Neural cell (in vitro differentiated cells): ENCODE results near the gene GUCY2C. TPM values are rescaled to one million over a fixed set of nuclear protein-coding genes. Genes with fewer than 3 reads are reported as not detected.

Source experiments
- H2AFZ ChIP-seq: fragments of 200-600, 300-800 bp; sonication (generic), shearing (Covaris generic); 2 replicates; pipeline ENCODE4 v1.6.0; 2014; ENCODE audit warnings: low read depth, mild to moderate bottlenecking, antibody characterized with exemption, low read length, moderate library complexity
- H3F3A ChIP-seq: fragments of 200-600 bp; shearing (Covaris generic); 2 replicates; pipeline ENCODE4 v1.6.1; 2016; ENCODE audit warnings: mild to moderate bottlenecking, moderate library complexity, mixed read lengths, antibody characterized with exemption, low read length; ENCODE audit not compliant: insufficient read depth, poor library complexity, severe bottlenecking
- H3K27ac ChIP-seq: fragments of 200-600, 300-800 bp; sonication (generic), shearing (Covaris generic); 2 replicates; pipeline ENCODE4 v1.5.1; 2014; ENCODE audit warnings: mild to moderate bottlenecking, low read length, moderate library complexity
- H3K27me3 ChIP-seq: fragments of 300-800, 200-600 bp; sonication (generic), shearing (Covaris generic); 2 replicates; pipeline ENCODE4 v1.6.0; 2014; ENCODE audit warnings: mild to moderate bottlenecking, low read depth, low read length, moderate library complexity; ENCODE audit not compliant: insufficient read depth
- H3K36me3 ChIP-seq: fragments of 300-800, 200-600 bp; sonication (generic), shearing (Covaris generic); 2 replicates; pipeline ENCODE4 v1.5.1; 2014; ENCODE audit warnings: mild to moderate bottlenecking, antibody characterized with exemption, low read length, moderate library complexity; ENCODE audit not compliant: insufficient read depth
- H3K4me2 ChIP-seq: fragments of 300-800, 200-600 bp; sonication (generic), shearing (Covaris generic); 2 replicates; pipeline ENCODE4 v1.6.0; 2014; ENCODE audit warnings: mild to moderate bottlenecking, low read length
- H3K4me3 ChIP-seq: fragments of 300-800, 200-600 bp; sonication (generic), shearing (Covaris generic); 2 replicates; pipeline ENCODE4 v1.5.1; 2014; ENCODE audit warnings: mild to moderate bottlenecking, low read length, moderate library complexity
- H3K79me2 ChIP-seq: fragments of 200-600 bp; shearing (Covaris generic); replicated peaks from 2 replicates; pipeline ENCODE4 v1.6.0; 2014; ENCODE audit warnings: mild to moderate bottlenecking, low read length, moderate library complexity; ENCODE audit not compliant: insufficient read depth
- H3K9ac ChIP-seq: fragments of 300-800, 200-600 bp; sonication (generic), shearing (Covaris generic); 2 replicates; pipeline ENCODE4 v1.6.1; 2016; ENCODE audit warnings: mild to moderate bottlenecking, low read length, mixed read lengths
- H3K9me2 ChIP-seq: fragments of 200-600 bp; shearing (Covaris generic); 2 replicates; pipeline ENCODE4 v1.6.1; 2016; ENCODE audit warnings: mild to moderate bottlenecking, low read length, mixed read lengths; ENCODE audit not compliant: insufficient read depth
- H3K9me3 ChIP-seq: fragments of 200-600, 300-800 bp; sonication (generic), shearing (Covaris generic); 2 replicates; pipeline ENCODE4 v1.6.1; 2016; ENCODE audit warnings: mild to moderate bottlenecking, mixed run types, low read length, moderate library complexity, mixed read lengths
- H4K20me1 ChIP-seq: fragments of 200-600 bp; shearing (Covaris generic); 2 replicates; pipeline ENCODE4 v1.6.1; 2016; ENCODE audit warnings: mild to moderate bottlenecking, mixed run types; ENCODE audit not compliant: insufficient read depth
- EP300 ChIP-seq: fragments of 450-650 bp; conservative IDR thresholded peaks from 2 replicates; pipeline ENCODE4 v1.6.1; 2014; ENCODE audit warnings: antibody characterized with exemption, mild to moderate bottlenecking, moderate library complexity; ENCODE audit not compliant: poor library complexity, severe bottlenecking
- EZH2 ChIP-seq: fragments of 200-600, 300-800 bp; shearing (Covaris generic), sonication (generic); IDR thresholded peaks from 2 replicates; pipeline ENCODE4 v1.6.1; 2014; ENCODE audit warnings: antibody characterized with exemption, low read length, borderline replicate concordance, mild to moderate bottlenecking; ENCODE audit not compliant: insufficient read depth, poor library complexity, severe bottlenecking
- MXI1 ChIP-seq: fragments of 450-650 bp; conservative IDR thresholded peaks from 2 replicates; pipeline ENCODE4 v1.6.1; 2014; ENCODE audit warnings: antibody characterized with exemption, mild to moderate bottlenecking; ENCODE audit not compliant: poor library complexity, severe bottlenecking
- POLR2AphosphoS5 ChIP-seq: IDR thresholded peaks from 2 replicates; pipeline ENCODE4 v1.6.1; 2012
- RAD21 ChIP-seq: fragments of 450-650 bp; conservative IDR thresholded peaks from 2 replicates; pipeline ENCODE4 v1.6.1; 2014; ENCODE audit warnings: antibody characterized with exemption, mild to moderate bottlenecking, moderate library complexity
- SMC3 ChIP-seq: fragments of 450-650 bp; conservative IDR thresholded peaks from 2 replicates; pipeline ENCODE4 v1.6.1; 2014; ENCODE audit warnings: antibody characterized with exemption, mild to moderate bottlenecking, moderate library complexity; ENCODE audit not compliant: poor library complexity
- TAF1 ChIP-seq: IDR thresholded peaks from 2 replicates; pipeline ENCODE4 v1.6.1; 2012; ENCODE audit warnings: low read depth
- polyA plus RNA-seq: library from polyadenylated mRNA; depleted of rRNA; stranded (reverse); fragments of >200 nt; gene quantifications from 2 replicates; pipeline ENCODE4 v1.2.3, GENCODE V29; 2014
- TF ChIP-seq, protein P1 (sequence below): fragments of 450-650 bp; IDR thresholded peaks from 2 replicates; pipeline ENCODE4 v1.5.1; 2014; ENCODE audit warnings: antibody characterized with exemption, mild to moderate bottlenecking, moderate library complexity; ENCODE audit not compliant: poor library complexity, severe bottlenecking
- TF ChIP-seq, protein P2 (sequence below): IDR thresholded peaks from 2 replicates; pipeline ENCODE4 v1.6.1; 2012; ENCODE audit warnings: borderline replicate concordance

Gene GUCY2C
- polyA plus RNA-seq, 1 donor from 2014 or later: not detected

- Histone ChIP-seq H3K4me3 (no peak overlapping the region), H3K36me3 (no peaks in the 10 kb centered on the region), H2AFZ (no peak overlapping the region), H3K9me3 (no peaks in the 10 kb centered on the region), H3F3A (no peaks in the 10 kb centered on the region), H3K9me2 (no peaks in the 10 kb centered on the region), H3K79me2 (no peaks in the 10 kb centered on the region), H3K9ac (no peak overlapping the region), H3K4me2 (no peak overlapping the region), H4K20me1 (no peaks in the 10 kb centered on the region), H3K27ac (no peak overlapping the region), H3K27me3 (no peaks in the 10 kb centered on the region)
- TF ChIP-seq EP300: no peak
- no peak for TF ChIP-seq EZH2
These were observed 76.5 kb downstream of the GUCY2C start for GRCh38 chr12:14619741-14620501.

DNA sequence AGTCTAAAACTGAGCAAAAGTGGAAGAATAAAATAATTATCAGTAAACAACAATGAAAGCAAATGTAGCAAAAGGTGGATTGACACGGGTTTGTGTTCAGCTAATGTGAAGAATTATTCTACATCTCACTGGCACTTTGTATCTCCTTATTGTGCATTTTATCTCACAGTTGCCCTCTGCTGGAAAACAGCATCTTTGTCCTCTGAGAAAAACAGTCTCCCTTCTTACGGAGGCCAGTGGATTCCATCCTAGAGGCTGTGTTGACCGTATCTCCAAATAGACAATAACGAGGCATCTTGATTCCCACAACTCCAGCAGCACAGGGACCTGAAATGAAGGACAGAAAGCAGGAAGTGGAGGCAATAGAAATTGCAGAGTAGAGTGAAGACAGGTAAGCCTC, 77.4 kb downstream of the GUCY2C start:
- no peak for TF ChIP-seq EP300
- peak; percentile 56 for TF ChIP-seq SMC3
- TF ChIP-seq MXI1: no peak
- TF ChIP-seq, protein P1, sequence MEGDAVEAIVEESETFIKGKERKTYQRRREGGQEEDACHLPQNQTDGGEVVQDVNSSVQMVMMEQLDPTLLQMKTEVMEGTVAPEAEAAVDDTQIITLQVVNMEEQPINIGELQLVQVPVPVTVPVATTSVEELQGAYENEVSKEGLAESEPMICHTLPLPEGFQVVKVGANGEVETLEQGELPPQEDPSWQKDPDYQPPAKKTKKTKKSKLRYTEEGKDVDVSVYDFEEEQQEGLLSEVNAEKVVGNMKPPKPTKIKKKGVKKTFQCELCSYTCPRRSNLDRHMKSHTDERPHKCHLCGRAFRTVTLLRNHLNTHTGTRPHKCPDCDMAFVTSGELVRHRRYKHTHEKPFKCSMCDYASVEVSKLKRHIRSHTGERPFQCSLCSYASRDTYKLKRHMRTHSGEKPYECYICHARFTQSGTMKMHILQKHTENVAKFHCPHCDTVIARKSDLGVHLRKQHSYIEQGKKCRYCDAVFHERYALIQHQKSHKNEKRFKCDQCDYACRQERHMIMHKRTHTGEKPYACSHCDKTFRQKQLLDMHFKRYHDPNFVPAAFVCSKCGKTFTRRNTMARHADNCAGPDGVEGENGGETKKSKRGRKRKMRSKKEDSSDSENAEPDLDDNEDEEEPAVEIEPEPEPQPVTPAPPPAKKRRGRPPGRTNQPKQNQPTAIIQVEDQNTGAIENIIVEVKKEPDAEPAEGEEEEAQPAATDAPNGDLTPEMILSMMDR: peak; percentile 49
- TF ChIP-seq TAF1: no peak
- TF ChIP-seq, protein P2, sequence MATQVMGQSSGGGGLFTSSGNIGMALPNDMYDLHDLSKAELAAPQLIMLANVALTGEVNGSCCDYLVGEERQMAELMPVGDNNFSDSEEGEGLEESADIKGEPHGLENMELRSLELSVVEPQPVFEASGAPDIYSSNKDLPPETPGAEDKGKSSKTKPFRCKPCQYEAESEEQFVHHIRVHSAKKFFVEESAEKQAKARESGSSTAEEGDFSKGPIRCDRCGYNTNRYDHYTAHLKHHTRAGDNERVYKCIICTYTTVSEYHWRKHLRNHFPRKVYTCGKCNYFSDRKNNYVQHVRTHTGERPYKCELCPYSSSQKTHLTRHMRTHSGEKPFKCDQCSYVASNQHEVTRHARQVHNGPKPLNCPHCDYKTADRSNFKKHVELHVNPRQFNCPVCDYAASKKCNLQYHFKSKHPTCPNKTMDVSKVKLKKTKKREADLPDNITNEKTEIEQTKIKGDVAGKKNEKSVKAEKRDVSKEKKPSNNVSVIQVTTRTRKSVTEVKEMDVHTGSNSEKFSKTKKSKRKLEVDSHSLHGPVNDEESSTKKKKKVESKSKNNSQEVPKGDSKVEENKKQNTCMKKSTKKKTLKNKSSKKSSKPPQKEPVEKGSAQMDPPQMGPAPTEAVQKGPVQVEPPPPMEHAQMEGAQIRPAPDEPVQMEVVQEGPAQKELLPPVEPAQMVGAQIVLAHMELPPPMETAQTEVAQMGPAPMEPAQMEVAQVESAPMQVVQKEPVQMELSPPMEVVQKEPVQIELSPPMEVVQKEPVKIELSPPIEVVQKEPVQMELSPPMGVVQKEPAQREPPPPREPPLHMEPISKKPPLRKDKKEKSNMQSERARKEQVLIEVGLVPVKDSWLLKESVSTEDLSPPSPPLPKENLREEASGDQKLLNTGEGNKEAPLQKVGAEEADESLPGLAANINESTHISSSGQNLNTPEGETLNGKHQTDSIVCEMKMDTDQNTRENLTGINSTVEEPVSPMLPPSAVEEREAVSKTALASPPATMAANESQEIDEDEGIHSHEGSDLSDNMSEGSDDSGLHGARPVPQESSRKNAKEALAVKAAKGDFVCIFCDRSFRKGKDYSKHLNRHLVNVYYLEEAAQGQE: no peak
- no peak for TF ChIP-seq EZH2
- TF ChIP-seq POLR2AphosphoS5: no peak
- TF ChIP-seq RAD21: peak; percentile 50

More for the DNA sequence above, 77.4 kb downstream of the GUCY2C start:
- Histone ChIP-seq H3K36me3 (no peaks in the 10 kb centered on the region), H3K27ac (no peak overlapping the region), H3K4me3 (no peak overlapping the region), H2AFZ (no peak overlapping the region), H3F3A (no peaks in the 10 kb centered on the region), H3K9me3 (no peaks in the 10 kb centered on the region), H3K79me2 (no peaks in the 10 kb centered on the region), H3K9me2 (no peaks in the 10 kb centered on the region), H3K27me3 (no peaks in the 10 kb centered on the region), H3K4me2 (no peak overlapping the region), H3K9ac (no peak overlapping the region), H4K20me1 (no peaks in the 10 kb centered on the region)
